Measurements from ENCODE around the gene NRXN3.

Gene NRXN3

DNA sequence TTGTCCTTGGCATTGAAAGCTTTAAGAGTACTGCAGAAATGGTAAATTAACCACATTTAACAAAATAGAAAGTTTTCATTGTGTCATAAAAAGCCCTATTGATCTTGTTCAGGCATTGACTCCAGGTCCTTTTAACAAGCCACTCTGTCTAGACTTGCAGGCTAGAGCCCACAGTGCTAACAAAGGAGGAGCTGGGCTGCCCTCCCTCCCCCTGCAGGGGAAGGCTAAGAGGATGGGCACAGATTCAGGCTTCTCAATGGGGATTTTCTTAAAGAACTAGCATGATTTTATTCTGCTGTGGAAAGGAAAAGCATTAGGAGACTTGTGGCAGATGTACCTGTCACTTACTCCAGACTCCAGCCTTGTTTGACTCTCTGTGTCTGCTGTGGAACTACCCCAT is 463.6 kb downstream of the NRXN3 start:
- no peak for DNase-seq (ENCODE audit: extremely low read depth, low read depth)
- TF ChIP-seq, protein P1, sequence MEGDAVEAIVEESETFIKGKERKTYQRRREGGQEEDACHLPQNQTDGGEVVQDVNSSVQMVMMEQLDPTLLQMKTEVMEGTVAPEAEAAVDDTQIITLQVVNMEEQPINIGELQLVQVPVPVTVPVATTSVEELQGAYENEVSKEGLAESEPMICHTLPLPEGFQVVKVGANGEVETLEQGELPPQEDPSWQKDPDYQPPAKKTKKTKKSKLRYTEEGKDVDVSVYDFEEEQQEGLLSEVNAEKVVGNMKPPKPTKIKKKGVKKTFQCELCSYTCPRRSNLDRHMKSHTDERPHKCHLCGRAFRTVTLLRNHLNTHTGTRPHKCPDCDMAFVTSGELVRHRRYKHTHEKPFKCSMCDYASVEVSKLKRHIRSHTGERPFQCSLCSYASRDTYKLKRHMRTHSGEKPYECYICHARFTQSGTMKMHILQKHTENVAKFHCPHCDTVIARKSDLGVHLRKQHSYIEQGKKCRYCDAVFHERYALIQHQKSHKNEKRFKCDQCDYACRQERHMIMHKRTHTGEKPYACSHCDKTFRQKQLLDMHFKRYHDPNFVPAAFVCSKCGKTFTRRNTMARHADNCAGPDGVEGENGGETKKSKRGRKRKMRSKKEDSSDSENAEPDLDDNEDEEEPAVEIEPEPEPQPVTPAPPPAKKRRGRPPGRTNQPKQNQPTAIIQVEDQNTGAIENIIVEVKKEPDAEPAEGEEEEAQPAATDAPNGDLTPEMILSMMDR (IDR thresholded peaks at IDR 0.05; ENCODE audit: low read depth, low read length, missing control alignments): no peak
- no peak overlapping the region for H3K4me3 ChIP-seq (replicated peaks; ENCODE audit: low read depth, low read length)

DNA sequence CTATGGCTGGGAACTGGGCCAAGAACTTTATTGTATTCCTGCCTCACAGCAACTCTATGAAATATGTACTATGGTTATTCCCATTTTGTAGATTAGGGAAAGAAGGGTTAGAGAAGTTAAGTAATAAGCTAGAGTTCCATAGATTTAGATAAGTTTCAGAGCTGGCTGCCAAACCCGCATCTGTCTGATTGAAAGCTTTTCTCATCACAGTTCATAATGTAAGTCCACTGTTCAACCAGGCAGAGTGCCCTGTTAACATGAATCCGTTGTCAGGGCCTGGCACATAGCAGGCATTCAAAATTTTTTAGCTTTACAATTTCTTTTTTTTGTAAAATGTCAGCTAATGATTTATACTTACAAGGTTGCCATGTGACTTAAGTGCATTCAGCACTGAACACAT is 467.3 kb downstream of the NRXN3 start:
- DNase-seq (ENCODE audit: extremely low read depth, low read depth): no peak
- TF ChIP-seq, protein P1 (IDR thresholded peaks at IDR 0.05; ENCODE audit: low read depth, low read length, missing control alignments): no peak
- H3K4me3 ChIP-seq (replicated peaks; ENCODE audit: low read depth, low read length): no peak overlapping the region

DNA sequence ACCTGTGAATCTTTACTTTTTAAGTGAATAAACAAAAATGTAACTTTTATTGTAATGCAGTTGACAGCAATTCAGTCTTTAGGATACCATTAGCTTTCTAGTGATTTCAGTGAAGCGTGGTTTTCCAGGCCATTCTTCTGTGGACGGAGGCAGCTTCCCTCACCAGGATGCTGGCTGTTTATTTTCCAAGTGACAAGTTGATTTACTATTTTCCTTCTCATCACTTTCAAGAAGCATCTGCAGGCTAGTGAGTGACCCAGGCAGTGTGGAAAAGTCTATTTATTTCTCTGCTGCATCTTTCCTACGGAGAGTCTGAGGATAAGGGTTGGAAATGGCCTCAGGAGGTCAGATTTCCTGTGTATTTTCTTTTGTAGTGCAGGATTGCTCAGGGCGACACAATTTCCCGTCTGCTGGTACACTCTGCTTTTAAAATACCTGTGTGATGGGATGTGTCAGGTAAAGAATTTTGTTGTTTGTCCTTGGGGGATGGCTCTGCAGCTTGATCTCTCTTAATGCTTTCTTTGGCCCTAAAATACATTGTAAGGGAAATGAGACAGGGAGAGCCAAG is 467.8 kb downstream of the NRXN3 start:
- DNase-seq (ENCODE audit: extremely low read depth, low read depth): no peak
- H3K4me3 ChIP-seq (replicated peaks; ENCODE audit: low read depth, low read length): no peak overlapping the region
- TF ChIP-seq, protein P1 (IDR thresholded peaks at IDR 0.05; ENCODE audit: low read depth, low read length, missing control alignments): no peak

DNA sequence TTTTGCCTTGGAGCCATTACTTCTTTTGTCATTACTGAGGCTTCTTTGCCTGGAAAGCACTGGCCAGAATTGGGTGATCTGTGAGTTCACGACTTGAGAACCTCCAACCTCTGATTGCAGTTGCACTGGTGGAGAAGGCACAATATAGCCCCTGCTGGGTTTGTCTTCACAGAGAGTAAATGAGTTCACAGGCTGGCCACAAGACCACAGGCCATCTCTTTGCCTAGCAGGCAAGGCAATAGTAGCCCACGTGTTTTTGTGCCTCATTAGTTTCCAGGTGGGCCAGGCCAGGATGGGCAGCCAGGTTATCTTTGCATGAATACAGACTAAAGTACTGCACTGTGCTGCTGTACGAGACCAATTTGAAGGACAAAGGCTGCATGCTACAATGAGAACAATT is 468.8 kb downstream of the NRXN3 start:
- DNase-seq (ENCODE audit: extremely low read depth, low read depth): no peak
- TF ChIP-seq, protein P1 (IDR thresholded peaks at IDR 0.05; ENCODE audit: low read depth, low read length, missing control alignments): no peak
- H3K4me3 ChIP-seq (replicated peaks; ENCODE audit: low read depth, low read length): no peak overlapping the region

DNA sequence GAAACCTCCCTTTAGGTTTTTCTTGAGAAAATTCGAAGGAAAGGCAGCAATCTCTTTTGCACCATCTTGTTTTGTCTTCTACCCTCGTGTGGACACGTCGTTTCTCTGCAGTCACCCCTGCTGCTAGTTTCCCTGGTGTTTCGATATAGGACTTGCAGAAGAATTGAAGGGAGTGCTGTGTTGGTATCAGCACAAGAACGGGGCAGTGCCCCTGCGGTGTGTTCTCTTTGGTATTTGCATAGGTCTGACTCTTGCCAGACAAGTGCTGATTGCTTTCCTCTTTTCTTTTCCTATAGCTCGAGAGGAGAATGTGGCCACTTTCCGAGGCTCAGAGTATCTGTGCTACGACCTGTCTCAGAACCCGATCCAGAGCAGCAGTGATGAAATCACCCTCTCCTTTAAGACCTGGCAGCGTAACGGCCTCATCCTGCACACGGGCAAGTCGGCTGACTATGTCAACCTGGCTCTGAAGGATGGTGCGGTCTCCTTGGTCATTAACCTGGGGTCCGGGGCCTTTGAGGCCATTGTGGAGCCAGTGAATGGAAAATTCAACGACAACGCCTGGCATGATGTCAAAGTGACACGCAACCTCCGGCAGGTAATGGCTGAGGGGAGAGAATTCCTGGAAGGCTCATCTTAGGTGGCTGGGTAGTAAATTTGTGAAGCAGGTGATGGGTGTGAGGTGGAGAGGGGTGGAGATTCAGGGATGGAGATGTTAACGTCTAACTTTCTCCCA is 474.8 kb downstream of the NRXN3 start:
- no peak overlapping the region for H3K4me3 ChIP-seq (replicated peaks; ENCODE audit: low read depth, low read length)
- TF ChIP-seq, protein P1 (IDR thresholded peaks at IDR 0.05; ENCODE audit: low read depth, low read length, missing control alignments): no peak
- no peak for DNase-seq (ENCODE audit: extremely low read depth, low read depth)

DNA sequence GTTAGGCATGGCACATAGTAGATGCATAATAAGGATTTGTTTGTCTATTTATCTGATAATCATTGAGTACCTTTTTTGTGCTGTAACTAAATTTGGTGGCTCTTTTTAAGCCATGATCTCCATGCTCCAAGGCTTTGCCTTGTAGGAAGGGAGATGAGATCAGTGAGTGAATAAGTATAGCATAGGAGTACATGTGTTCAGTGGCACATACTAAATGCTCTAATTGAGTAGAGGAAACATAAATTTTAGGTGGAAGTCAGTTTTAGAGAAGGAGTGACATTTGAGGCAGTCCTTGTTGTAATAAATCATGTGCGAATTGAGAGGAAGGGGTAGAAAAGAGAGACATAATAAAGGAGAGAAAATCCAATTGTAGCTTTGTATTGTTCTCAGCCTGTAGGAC is 482.6 kb downstream of the NRXN3 start:
- H3K4me3 ChIP-seq (replicated peaks; ENCODE audit: low read depth, low read length): no peak overlapping the region
- no peak for DNase-seq (ENCODE audit: extremely low read depth, low read depth)
- TF ChIP-seq, protein P1 (IDR thresholded peaks at IDR 0.05; ENCODE audit: low read depth, low read length, missing control alignments): no peak

Measured in HFF-Myc (cell line).